Fibroblast of skin of left quadriceps (primary cell): ENCODE measurements around the gene SLC43A2.
A peak's percentile ranks its signal among the peaks of the same experiment; 100 is the strongest.
"Not testable (repeated sequence)": the region's sequence is repeated elsewhere in the genome, so short reads cannot be mapped to it uniquely, and the experiment has no call there.

Experiments used
- DNase-seq, 2 experiments: peaks; one replicate each; pipeline ENCODE4 v3.0.0-alpha.2; 2013; ENCODE audit warnings: low read depth in 2 of 2

Gene SLC43A2

GRCh38 chr17:1627982-1628855 is at the start of gene SLC43A2:
Gene SLC43A2, minus strand, starts transcription at chr17:1628834. Its CDS starts 960 bp downstream, at chr17:1627874.
- peak; percentile 24 to 35 for DNase-seq

GRCh38 chr17:1676401-1676800 is 47.8 kb upstream of the SLC43A2 start:
- DNase-seq, result no peak

- DNase-seq, result no peak
These were observed 44.6 kb upstream of the SLC43A2 start for GRCh38 chr17:1673041-1673785.

- not testable (repeated sequence) for DNase-seq
These were observed 35.3 kb upstream of the SLC43A2 start for GRCh38 chr17:1663934-1664333.

GRCh38 chr17:1661045-1661444 is 32.4 kb upstream of the SLC43A2 start:
- DNase-seq, result no peak

- DNase-seq, result no peak
These were observed 29.5 kb upstream of the SLC43A2 start for GRCh38 chr17:1658100-1658499.

GRCh38 chr17:1653735-1654134 is 25.1 kb upstream of the SLC43A2 start:
- no peak for DNase-seq

GRCh38 chr17:1652794-1653193 is 24.2 kb upstream of the SLC43A2 start:
- DNase-seq, result not testable (repeated sequence)

GRCh38 chr17:1651559-1651844 is 22.9 kb upstream of the SLC43A2 start:
- no peak for DNase-seq

GRCh38 chr17:1650731-1651558 is 22.3 kb upstream of the SLC43A2 start:
- DNase-seq, result no peak

- no peak for DNase-seq
These were observed 21.3 kb upstream of the SLC43A2 start, which contains the start of gene RILP for GRCh38 chr17:1649844-1650501. Gene RILP, minus strand, starts transcription at chr17:1649866. Its CDS starts 62 bp downstream, at chr17:1649804.

- peak; percentile 83 to 84 for DNase-seq
These were observed 20.6 kb upstream of the SLC43A2 start for GRCh38 chr17:1648963-1649843.

GRCh38 chr17:1648173-1648962 is 19.7 kb upstream of the SLC43A2 start:
- no peak for DNase-seq

- DNase-seq, result no peak
These were observed 19.2 kb upstream of the SLC43A2 start for GRCh38 chr17:1647802-1648171.

GRCh38 chr17:1646199-1646875 is 17.7 kb upstream of the SLC43A2 start:
- DNase-seq, result no peak

- DNase-seq, result no peak
These were observed 16.9 kb upstream of the SLC43A2 start, which contains the start of gene SCARF1 for GRCh38 chr17:1645207-1646171. Gene SCARF1, minus strand, starts transcription at chr17:1645732. Its CDS starts 35 bp downstream, at chr17:1645697.

- no peak for DNase-seq
These were observed 16.0 kb upstream of the SLC43A2 start for GRCh38 chr17:1644493-1645206.
